ENCODE results near the gene DNER. TPM values are rescaled to one million over a fixed set of nuclear protein-coding genes. Genes with fewer than 3 reads are reported as not detected.

Gene DNER
- total and polyA plus RNA-seq, 2 donors (not counting 1 experiment from before 2014, with no cell fraction given) = not detected

DNA sequence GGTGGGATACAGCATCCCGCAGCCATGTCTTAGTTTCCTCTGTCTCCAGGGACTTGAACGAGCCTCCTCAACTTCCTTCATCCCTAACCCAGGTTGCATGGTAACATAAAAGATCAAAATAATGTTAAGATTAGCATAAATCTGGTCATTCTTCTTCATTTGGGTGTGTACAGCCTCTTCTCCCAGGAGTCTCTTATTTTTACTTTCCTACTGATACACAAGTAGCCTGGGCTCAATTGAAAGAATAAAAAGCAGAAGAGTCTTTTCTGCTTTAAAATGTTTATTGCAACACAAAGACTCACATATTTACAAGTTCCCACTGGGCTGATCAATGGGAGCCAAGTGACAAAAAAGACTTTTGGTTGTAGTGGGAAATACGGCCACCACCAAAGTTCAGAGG is 305.4 kb downstream of the DNER start:
- Histone ChIP-seq H3K36me3 (replicated peaks in 1 of 2; ENCODE audit: control extremely low read depth in 1 of 2, control insufficient read depth in 1 of 2, extremely low read depth in 1 of 2, insufficient read depth in 2 of 2, low read length in 1 of 2) (no peaks in the 10 kb centered on the region), H3K27ac (ENCODE audit: low read length in 2 of 2) (no peak overlapping the region), H3K4me1 (ENCODE audit: control insufficient read depth in 2 of 2, insufficient read depth in 2 of 2, low read length in 2 of 2) (no peaks in the 10 kb centered on the region), H3K79me2 (ENCODE audit: control insufficient read depth, insufficient read depth, low read length) (no peaks in the 10 kb centered on the region), H3K27me3 (replicated peaks in 1 of 4; ENCODE audit: control extremely low read depth in 1 of 4, control insufficient read depth in 3 of 4, insufficient read depth in 4 of 4, low read length in 3 of 4) (no peaks in the 10 kb centered on the region), H3K4me2 (replicated peaks; ENCODE audit: low read depth, low read length, poor library complexity, severe bottlenecking) (no peak overlapping the region), H3K9me3 (ENCODE audit: control extremely low read depth in 1 of 3, control insufficient read depth in 2 of 3, insufficient read depth in 1 of 3, low read length in 2 of 3) (no peaks in the 10 kb centered on the region), H4K20me1 (ENCODE audit: control insufficient read depth, insufficient read depth, low read length, poor library complexity, severe bottlenecking) (no peaks in the 10 kb centered on the region), H2AFZ (ENCODE audit: insufficient read depth, low read depth, low read length, poor library complexity, severe bottlenecking) (no peak overlapping the region), H3K4me3 (ENCODE audit: control extremely low read depth in 1 of 5, extremely low read depth in 1 of 5, insufficient read depth in 1 of 5, low read depth in 2 of 5, low read length in 4 of 5) (no peak overlapping the region), H3K9ac (ENCODE audit: low read length) (no peak overlapping the region)
- no peaks in the 10 kb centered on the region for H3K27me3 Mint-ChIP-seq
- no peak overlapping the region for H3K27ac Mint-ChIP-seq
- CTCF ChIA-PET = no interaction called here
- ATAC-seq (ENCODE audit: low read depth) = no peak
- intact Hi-C loops (cut with micrococcal nuclease) = no loop called here
- no peaks in the 10 kb centered on the region for H3K4me1 Mint-ChIP-seq
- H3K9me3 Mint-ChIP-seq (ENCODE audit: insufficient read depth) = no peaks in the 10 kb centered on the region
- DNase-seq = no peak
- H3K4me3 Mint-ChIP-seq = no peak overlapping the region
- POLR2A ChIA-PET = no interaction called here
- no CpG with 5 or more reads among the region's 3 CpGs for WGBS (ENCODE audit: insufficient coverage)
- TF ChIP-seq, protein P1, sequence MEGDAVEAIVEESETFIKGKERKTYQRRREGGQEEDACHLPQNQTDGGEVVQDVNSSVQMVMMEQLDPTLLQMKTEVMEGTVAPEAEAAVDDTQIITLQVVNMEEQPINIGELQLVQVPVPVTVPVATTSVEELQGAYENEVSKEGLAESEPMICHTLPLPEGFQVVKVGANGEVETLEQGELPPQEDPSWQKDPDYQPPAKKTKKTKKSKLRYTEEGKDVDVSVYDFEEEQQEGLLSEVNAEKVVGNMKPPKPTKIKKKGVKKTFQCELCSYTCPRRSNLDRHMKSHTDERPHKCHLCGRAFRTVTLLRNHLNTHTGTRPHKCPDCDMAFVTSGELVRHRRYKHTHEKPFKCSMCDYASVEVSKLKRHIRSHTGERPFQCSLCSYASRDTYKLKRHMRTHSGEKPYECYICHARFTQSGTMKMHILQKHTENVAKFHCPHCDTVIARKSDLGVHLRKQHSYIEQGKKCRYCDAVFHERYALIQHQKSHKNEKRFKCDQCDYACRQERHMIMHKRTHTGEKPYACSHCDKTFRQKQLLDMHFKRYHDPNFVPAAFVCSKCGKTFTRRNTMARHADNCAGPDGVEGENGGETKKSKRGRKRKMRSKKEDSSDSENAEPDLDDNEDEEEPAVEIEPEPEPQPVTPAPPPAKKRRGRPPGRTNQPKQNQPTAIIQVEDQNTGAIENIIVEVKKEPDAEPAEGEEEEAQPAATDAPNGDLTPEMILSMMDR (IDR thresholded peaks at IDR 0.05) = no peak
- TF ChIP-seq EZH2 (IDR thresholded peaks at IDR 0.05; ENCODE audit: borderline replicate concordance, insufficient read depth, low read depth, low read length, poor library complexity, severe bottlenecking) = no peak

DNA sequence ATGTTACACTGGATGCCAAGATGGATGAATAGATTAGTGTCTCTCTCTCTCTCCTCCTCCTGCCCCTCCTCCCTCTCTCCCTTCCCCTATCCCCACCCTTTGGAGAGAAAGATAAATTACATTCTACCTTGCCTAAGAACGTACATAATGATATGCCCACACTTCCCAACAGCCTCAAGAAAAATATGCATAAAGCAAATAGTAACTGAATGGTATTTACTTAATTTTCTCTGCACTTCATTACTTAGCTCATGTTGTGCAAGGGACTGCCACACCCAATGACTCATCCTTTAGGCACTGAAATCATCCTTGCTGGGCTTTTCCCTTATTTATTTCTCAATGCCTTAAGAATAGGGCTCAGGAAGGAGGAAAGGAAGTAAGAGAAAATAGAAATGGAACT is 306.0 kb downstream of the DNER start:
- Histone ChIP-seq H3K27me3 (replicated peaks in 1 of 4; ENCODE audit: control extremely low read depth in 1 of 4, control insufficient read depth in 3 of 4, insufficient read depth in 4 of 4, low read length in 3 of 4) (no peaks in the 10 kb centered on the region), H3K4me1 (ENCODE audit: control insufficient read depth in 2 of 2, insufficient read depth in 2 of 2, low read length in 2 of 2) (no peaks in the 10 kb centered on the region), H3K4me2 (replicated peaks; ENCODE audit: low read depth, low read length, poor library complexity, severe bottlenecking) (no peak overlapping the region), H3K36me3 (replicated peaks in 1 of 2; ENCODE audit: control extremely low read depth in 1 of 2, control insufficient read depth in 1 of 2, extremely low read depth in 1 of 2, insufficient read depth in 2 of 2, low read length in 1 of 2) (no peaks in the 10 kb centered on the region), H4K20me1 (ENCODE audit: control insufficient read depth, insufficient read depth, low read length, poor library complexity, severe bottlenecking) (no peaks in the 10 kb centered on the region), H3K79me2 (ENCODE audit: control insufficient read depth, insufficient read depth, low read length) (no peaks in the 10 kb centered on the region), H3K9me3 (ENCODE audit: control extremely low read depth in 1 of 3, control insufficient read depth in 2 of 3, insufficient read depth in 1 of 3, low read length in 2 of 3) (no peaks in the 10 kb centered on the region), H2AFZ (ENCODE audit: insufficient read depth, low read depth, low read length, poor library complexity, severe bottlenecking) (no peak overlapping the region), H3K9ac (ENCODE audit: low read length) (no peak overlapping the region), H3K4me3 (ENCODE audit: control extremely low read depth in 1 of 5, extremely low read depth in 1 of 5, insufficient read depth in 1 of 5, low read depth in 2 of 5, low read length in 4 of 5) (no peak overlapping the region), H3K27ac (ENCODE audit: low read length in 2 of 2) (no peak overlapping the region)
- TF ChIP-seq, protein P1 (IDR thresholded peaks at IDR 0.05) = no peak
- TF ChIP-seq EZH2 (IDR thresholded peaks at IDR 0.05; ENCODE audit: borderline replicate concordance, insufficient read depth, low read depth, low read length, poor library complexity, severe bottlenecking) = no peak
- no peak for ATAC-seq (ENCODE audit: low read depth)
- no CpG with 5 or more reads among the region's 1 CpG for WGBS (ENCODE audit: insufficient coverage)
- no peak for DNase-seq
- Mint-ChIP-seq H3K4me3 (no peak overlapping the region), H3K9me3 (ENCODE audit: insufficient read depth) (no peaks in the 10 kb centered on the region), H3K4me1 (no peaks in the 10 kb centered on the region), H3K27ac (no peak overlapping the region), H3K27me3 (no peaks in the 10 kb centered on the region)
- POLR2A ChIA-PET = no interaction called here
- intact Hi-C loops (cut with micrococcal nuclease) = no loop called here
- CTCF ChIA-PET = no interaction called here
